ENCODE measurements around the gene PROS1. TPM values are rescaled to one million over a fixed set of nuclear protein-coding genes. Genes with fewer than 3 reads are reported as not detected.

The PROS1 gene
- polyA plus RNA-seq, 1 of the 3 experiments (the other 2 are of a cell fraction): 9.1 TPM

DNA sequence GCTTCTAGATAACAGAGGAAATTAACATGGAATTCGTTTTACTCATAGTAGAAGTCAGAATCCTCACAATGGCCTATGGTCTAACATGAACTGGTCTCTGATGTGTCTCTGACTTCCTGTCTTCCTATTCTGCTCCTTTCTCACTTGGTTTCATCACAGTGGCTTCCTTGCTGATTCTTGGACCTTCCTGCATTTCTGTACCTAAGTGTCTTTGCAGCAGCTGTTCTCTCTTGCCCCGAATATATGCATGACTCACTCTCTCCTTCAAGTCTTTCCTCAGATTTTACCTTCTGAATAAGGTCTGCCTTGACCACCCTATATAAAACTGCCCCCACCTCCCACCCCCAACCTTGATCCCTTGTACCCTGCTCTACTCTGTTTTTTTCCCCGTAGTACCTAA, 20.4 kb upstream of the PROS1 start:
- 99% methylated on average over 3 of the region's 3 CpGs for WGBS (ENCODE audit: low lambda C conversion rate)
- Histone ChIP-seq H3K4me3 (ENCODE audit: low read depth in 2 of 2, low read length in 1 of 2) (no peak overlapping the region), H3K79me2 (ENCODE audit: insufficient read depth) (peaks cover 53% of the 10 kb centered on the region), H3K9me3 (no peaks in the 10 kb centered on the region), H4K20me1 (ENCODE audit: insufficient read depth) (no peaks in the 10 kb centered on the region), H3K27me3 (ENCODE audit: insufficient read depth) (no peaks in the 10 kb centered on the region), H3K36me3 (replicated peaks in 1 of 2; ENCODE audit: control insufficient read depth in 1 of 2, insufficient read depth in 2 of 2, low read length in 1 of 2) (peaks cover 0 to under 1% of the 10 kb centered on the region in 2 experiments), H3K27ac (ENCODE audit: low read depth in 2 of 2, low read length in 1 of 2) (no peak overlapping the region), H3F3A (replicated peaks; ENCODE audit: insufficient read depth) (peaks cover 3% of the 10 kb centered on the region), H2AFZ (ENCODE audit: low read depth) (no peak overlapping the region), H3K4me2 (no peak overlapping the region), H3K4me1 (ENCODE audit: control insufficient read depth in 1 of 2, insufficient read depth in 2 of 2, low read depth in 1 of 2, low read length in 1 of 2) (no peaks in the 10 kb centered on the region), H3K9me2 (no peaks in the 10 kb centered on the region), H3K9ac (no peak overlapping the region)
- CTCF ChIA-PET: interaction anchor here (1.2 to 4.9 kb wide), 4 partner anchors 10 to 75 kb away, joined by 3 to 28 read pairs (median 4); partner anchors contain the start of gene ARL13B
- POLR2A ChIA-PET: no interaction called here
- no peak for DNase-seq
- TF ChIP-seq, protein P1, sequence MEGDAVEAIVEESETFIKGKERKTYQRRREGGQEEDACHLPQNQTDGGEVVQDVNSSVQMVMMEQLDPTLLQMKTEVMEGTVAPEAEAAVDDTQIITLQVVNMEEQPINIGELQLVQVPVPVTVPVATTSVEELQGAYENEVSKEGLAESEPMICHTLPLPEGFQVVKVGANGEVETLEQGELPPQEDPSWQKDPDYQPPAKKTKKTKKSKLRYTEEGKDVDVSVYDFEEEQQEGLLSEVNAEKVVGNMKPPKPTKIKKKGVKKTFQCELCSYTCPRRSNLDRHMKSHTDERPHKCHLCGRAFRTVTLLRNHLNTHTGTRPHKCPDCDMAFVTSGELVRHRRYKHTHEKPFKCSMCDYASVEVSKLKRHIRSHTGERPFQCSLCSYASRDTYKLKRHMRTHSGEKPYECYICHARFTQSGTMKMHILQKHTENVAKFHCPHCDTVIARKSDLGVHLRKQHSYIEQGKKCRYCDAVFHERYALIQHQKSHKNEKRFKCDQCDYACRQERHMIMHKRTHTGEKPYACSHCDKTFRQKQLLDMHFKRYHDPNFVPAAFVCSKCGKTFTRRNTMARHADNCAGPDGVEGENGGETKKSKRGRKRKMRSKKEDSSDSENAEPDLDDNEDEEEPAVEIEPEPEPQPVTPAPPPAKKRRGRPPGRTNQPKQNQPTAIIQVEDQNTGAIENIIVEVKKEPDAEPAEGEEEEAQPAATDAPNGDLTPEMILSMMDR (IDR thresholded peaks at IDR 0.05): no peak
- TF ChIP-seq SIN3A (IDR thresholded peaks at IDR 0.05; ENCODE audit: borderline replicate concordance, low read depth, low read length) (no peak), NFIC (IDR thresholded peaks at IDR 0.05; ENCODE audit: borderline replicate concordance) (no peak), MEF2A (IDR thresholded peaks at IDR 0.05; ENCODE audit: borderline replicate concordance, low read depth) (no peak)
- TF ChIP-seq, protein P2, sequence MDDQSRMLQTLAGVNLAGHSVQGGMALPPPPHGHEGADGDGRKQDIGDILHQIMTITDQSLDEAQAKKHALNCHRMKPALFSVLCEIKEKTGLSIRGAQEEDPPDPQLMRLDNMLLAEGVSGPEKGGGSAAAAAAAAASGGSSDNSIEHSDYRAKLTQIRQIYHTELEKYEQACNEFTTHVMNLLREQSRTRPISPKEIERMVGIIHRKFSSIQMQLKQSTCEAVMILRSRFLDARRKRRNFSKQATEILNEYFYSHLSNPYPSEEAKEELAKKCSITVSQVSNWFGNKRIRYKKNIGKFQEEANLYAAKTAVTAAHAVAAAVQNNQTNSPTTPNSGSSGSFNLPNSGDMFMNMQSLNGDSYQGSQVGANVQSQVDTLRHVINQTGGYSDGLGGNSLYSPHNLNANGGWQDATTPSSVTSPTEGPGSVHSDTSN (IDR thresholded peaks at IDR 0.05): no peak

DNA sequence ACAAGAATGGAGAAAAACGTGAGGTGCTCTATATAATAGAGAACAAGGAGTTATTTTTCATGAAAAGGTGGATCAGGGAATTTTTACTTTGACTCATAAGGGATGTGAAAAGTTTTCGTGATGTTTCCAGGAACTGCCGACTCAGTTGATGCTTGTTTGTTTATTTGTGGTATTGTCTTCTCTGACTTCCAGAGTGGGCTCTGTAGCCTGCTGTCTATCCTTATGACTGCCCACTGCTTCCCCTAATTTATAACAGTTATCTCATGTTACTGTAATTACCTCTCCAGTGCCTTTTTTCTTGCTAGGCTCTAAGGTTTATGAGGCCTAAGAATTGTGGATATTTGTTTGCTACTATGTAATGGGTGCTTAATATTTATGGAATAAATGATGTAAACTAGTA, 18.5 kb upstream of the PROS1 start:
- Histone ChIP-seq H3K9ac (no peak overlapping the region), H2AFZ (ENCODE audit: low read depth) (no peak overlapping the region), H3K27me3 (ENCODE audit: insufficient read depth) (no peaks in the 10 kb centered on the region), H3K9me2 (no peaks in the 10 kb centered on the region), H3F3A (replicated peaks; ENCODE audit: insufficient read depth) (peaks cover 3% of the 10 kb centered on the region), H3K9me3 (no peaks in the 10 kb centered on the region), H3K79me2 (ENCODE audit: insufficient read depth) (peaks cover 66% of the 10 kb centered on the region), H3K4me3 (ENCODE audit: low read depth in 2 of 2, low read length in 1 of 2) (no peak overlapping the region), H3K4me1 (ENCODE audit: control insufficient read depth in 1 of 2, insufficient read depth in 2 of 2, low read depth in 1 of 2, low read length in 1 of 2) (peaks cover 3 to 11% of the 10 kb centered on the region in 2 experiments; a peak in 3 of 4 replicates), H4K20me1 (ENCODE audit: insufficient read depth) (no peaks in the 10 kb centered on the region), H3K36me3 (replicated peaks in 1 of 2; ENCODE audit: control insufficient read depth in 1 of 2, insufficient read depth in 2 of 2, low read length in 1 of 2) (no peaks in the 10 kb centered on the region), H3K4me2 (no peak overlapping the region), H3K27ac (ENCODE audit: low read depth in 2 of 2, low read length in 1 of 2) (no peak overlapping the region)
- POLR2A ChIA-PET: no interaction called here
- no peak for TF ChIP-seq YY1 (IDR thresholded peaks at IDR 0.05; ENCODE audit: low read depth)
- TF ChIP-seq JUND (IDR thresholded peaks at IDR 0.05): no peak
- no peak for TF ChIP-seq MEF2A (IDR thresholded peaks at IDR 0.05; ENCODE audit: borderline replicate concordance, low read depth)
- TF ChIP-seq, protein P3, sequence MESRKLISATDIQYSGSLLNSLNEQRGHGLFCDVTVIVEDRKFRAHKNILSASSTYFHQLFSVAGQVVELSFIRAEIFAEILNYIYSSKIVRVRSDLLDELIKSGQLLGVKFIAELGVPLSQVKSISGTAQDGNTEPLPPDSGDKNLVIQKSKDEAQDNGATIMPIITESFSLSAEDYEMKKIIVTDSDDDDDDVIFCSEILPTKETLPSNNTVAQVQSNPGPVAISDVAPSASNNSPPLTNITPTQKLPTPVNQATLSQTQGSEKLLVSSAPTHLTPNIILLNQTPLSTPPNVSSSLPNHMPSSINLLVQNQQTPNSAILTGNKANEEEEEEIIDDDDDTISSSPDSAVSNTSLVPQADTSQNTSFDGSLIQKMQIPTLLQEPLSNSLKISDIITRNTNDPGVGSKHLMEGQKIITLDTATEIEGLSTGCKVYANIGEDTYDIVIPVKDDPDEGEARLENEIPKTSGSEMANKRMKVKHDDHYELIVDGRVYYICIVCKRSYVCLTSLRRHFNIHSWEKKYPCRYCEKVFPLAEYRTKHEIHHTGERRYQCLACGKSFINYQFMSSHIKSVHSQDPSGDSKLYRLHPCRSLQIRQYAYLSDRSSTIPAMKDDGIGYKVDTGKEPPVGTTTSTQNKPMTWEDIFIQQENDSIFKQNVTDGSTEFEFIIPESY (IDR thresholded peaks at IDR 0.05; ENCODE audit: borderline replicate concordance, low read depth): no peak
- TF ChIP-seq CHD2 (IDR thresholded peaks at IDR 0.05; ENCODE audit: low read length, partially characterized antibody): no peak
- TF ChIP-seq, protein P4, sequence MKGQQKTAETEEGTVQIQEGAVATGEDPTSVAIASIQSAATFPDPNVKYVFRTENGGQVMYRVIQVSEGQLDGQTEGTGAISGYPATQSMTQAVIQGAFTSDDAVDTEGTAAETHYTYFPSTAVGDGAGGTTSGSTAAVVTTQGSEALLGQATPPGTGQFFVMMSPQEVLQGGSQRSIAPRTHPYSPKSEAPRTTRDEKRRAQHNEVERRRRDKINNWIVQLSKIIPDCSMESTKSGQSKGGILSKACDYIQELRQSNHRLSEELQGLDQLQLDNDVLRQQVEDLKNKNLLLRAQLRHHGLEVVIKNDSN (IDR thresholded peaks at IDR 0.05; ENCODE audit: borderline replicate concordance, low read depth): no peak
- DNase-seq: no peak
- WGBS (ENCODE audit: low lambda C conversion rate): 92% methylated on average over 3 of the region's 3 CpGs
- CTCF ChIA-PET: interaction anchor here (4.9 kb wide), 1 partner anchor 12 kb away, joined by 28 read pairs; no protein-coding TSS in a partner anchor
